Tibial artery (tissue), 4 donors: ENCODE data around the gene COL20A1.
A peak's percentile ranks its signal among the peaks of the same experiment; 100 is the strongest.

Experiments
- DNase-seq, 2 donors: peaks; one replicate each; pipeline ENCODE4 v3.0.0-alpha.2; 2019
- H3K27ac ChIP-seq, 2 donors: fragments of 200-600 bp; sonication (generic) in 1 of 2; 1 replicate in 1 of 2; 2 replicates in 1 of 2; pipeline ENCODE4 v1.5.1; 2018 to 2019; ENCODE audit warnings: mild to moderate bottlenecking in 1 of 2
- H3K27me3 ChIP-seq, 2 donors: fragments of 200-600 bp; sonication (generic) in 1 of 2; one replicate each; pipeline versions ENCODE4 v1.5.1 to v1.6.0; 2016 to 2019
- H3K36me3 ChIP-seq, 3 donors: fragments of 200-600 bp; sonication (generic) in 2 of 3; one replicate each; pipeline ENCODE4 v1.5.1; 2016 to 2019; ENCODE audit warnings: mild to moderate bottlenecking in 2 of 3
- H3K4me1 ChIP-seq, 4 donors: fragments of 200-600 bp; sonication (generic) in 2 of 4; 1 replicate in 3 of 4; 2 replicates in 1 of 4; pipeline ENCODE4 v1.5.1; 2016 to 2019
- H3K4me3 ChIP-seq, 2 donors: fragments of 200-600 bp; sonication (generic) in 1 of 2; 1 replicate in 1 of 2; 2 replicates in 1 of 2; pipeline ENCODE4 v1.5.1; 2018 to 2019; ENCODE audit warnings: mild to moderate bottlenecking in 2 of 2
- H3K9me3 ChIP-seq, 3 donors: fragments of 200-600 bp; sonication (generic) in 1 of 3; one replicate each; pipeline ENCODE4 v1.5.1; 2016 to 2019
- intact Hi-C: fragments of 100-400 bp; cut with DNase I; formaldehyde crosslinking; loops from one replicate; pipeline ENCODE4 v1.15.0; 2023; ENCODE audit warnings: low total_unique reads
- TF ChIP-seq, protein P1 (sequence below), 2 experiments: fragments of 200-600 bp in 1 of 2; fragments of 450-650 bp in 1 of 2; IDR thresholded peaks; one replicate each; pipeline ENCODE4 v1.5.1; 2017 to 2019; ENCODE audit warnings: antibody characterized with exemption in 2 of 2, mild to moderate bottlenecking in 1 of 2, moderate library complexity in 1 of 2

COL20A1 gene

DNA sequence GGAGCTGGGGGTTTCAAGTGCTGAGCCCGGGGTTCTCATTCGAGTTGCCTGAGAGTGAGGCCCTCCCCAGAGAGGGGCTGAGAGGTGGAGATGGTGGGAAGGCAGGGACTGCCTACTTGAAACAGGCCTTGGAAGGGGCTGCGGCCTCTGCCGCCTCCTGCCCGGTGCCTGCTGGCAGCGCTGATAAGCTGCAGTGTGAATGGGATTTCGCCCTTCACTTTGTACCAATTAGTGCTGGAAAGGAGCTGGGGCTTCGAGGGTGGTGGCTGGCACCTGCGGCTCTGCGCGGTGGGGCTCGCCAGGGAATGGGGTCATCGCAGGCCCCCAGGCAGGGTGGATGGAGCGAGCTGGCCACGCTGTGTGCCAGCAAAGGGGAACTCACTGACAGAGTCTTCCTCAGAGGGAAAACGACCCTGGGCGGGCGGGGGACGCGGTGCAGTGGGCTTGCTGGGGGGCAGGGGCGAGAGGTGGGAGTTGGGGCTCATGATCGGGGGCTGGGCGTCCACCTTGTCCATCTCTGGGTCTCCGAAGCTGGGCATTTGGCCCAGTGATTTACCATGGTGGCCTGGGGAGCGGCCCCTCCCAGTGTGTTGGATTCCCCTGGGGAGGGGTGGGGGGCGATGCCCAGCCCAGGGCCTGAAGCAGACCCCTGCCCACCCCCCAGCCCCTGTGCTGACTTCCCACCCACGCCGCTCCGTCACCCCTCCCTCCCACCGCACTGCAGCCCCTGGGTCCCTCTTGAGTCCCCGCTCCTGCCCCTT lies 22.9 kb downstream of the COL20A1 start:
- Histone ChIP-seq H3K4me3 (no peak overlapping the region), H3K27me3 (peaks cover 0 to 75% of the 10 kb centered on the region in 2 donors), H3K9me3 (no peaks in the 10 kb centered on the region), H3K27ac (no peak overlapping the region), H3K4me1 (no peaks in the 10 kb centered on the region), H3K36me3 (no peaks in the 10 kb centered on the region)
- TF ChIP-seq, protein P1, sequence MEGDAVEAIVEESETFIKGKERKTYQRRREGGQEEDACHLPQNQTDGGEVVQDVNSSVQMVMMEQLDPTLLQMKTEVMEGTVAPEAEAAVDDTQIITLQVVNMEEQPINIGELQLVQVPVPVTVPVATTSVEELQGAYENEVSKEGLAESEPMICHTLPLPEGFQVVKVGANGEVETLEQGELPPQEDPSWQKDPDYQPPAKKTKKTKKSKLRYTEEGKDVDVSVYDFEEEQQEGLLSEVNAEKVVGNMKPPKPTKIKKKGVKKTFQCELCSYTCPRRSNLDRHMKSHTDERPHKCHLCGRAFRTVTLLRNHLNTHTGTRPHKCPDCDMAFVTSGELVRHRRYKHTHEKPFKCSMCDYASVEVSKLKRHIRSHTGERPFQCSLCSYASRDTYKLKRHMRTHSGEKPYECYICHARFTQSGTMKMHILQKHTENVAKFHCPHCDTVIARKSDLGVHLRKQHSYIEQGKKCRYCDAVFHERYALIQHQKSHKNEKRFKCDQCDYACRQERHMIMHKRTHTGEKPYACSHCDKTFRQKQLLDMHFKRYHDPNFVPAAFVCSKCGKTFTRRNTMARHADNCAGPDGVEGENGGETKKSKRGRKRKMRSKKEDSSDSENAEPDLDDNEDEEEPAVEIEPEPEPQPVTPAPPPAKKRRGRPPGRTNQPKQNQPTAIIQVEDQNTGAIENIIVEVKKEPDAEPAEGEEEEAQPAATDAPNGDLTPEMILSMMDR (IDR thresholded peaks at IDR 0.05) = no peak
- intact Hi-C loops = no loop called here
- DNase-seq = peak; percentile 16 to 53

DNA sequence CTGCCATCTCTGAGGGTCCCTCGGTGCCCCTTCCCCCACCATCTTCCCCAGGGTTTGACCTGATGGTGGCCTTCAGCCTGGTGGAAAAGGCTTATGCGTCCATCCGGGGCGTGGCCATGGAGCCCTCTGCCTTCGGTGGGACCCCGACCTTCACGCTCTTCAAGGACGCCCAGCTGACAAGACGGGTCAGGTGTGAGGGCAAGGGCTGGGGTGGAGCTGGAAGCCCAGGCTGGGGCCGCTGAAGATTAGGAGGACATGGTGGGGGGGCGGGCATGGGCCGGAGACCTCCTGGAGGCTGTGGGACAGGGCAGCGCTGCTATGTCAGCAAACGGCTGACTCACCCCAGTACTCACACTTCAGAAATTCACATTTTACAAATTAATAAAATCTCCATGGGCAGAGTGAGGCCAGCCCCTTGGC lies 23.5 kb downstream of the COL20A1 start:
- Histone ChIP-seq H3K27ac (no peak overlapping the region), H3K4me1 (no peaks in the 10 kb centered on the region), H3K4me3 (no peak overlapping the region), H3K36me3 (no peaks in the 10 kb centered on the region), H3K27me3 (peaks cover 0 to 73% of the 10 kb centered on the region in 2 donors), H3K9me3 (no peaks in the 10 kb centered on the region)
- DNase-seq = peak; percentile 11 to 49
- TF ChIP-seq, protein P1 (IDR thresholded peaks at IDR 0.05) = no peak
- intact Hi-C loops = no loop called here

DNA sequence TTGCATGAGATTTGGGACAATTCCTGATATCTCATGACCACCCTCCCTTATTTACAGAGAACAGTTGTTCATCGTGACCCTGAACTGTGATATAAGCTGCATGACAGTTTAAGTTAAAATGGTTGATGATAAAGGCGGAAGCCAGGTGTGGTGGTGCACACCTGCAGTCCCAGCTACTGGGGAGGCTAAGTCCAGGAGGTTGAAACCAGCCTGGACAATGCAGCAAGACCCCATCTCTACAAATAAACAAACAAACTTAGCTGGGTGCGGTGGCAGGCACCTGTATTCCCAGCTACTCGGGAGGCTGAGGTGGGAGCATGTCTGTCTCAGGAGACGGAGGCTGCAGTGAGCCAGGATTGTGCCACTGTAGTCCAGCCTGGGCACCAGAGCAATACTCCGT lies 24.1 kb downstream of the COL20A1 start:
- Histone ChIP-seq H3K9me3 (no peaks in the 10 kb centered on the region), H3K4me1 (no peaks in the 10 kb centered on the region), H3K27ac (no peak overlapping the region), H3K4me3 (no peak overlapping the region), H3K36me3 (no peaks in the 10 kb centered on the region), H3K27me3 (peaks cover 0 to 73% of the 10 kb centered on the region in 2 donors)
- intact Hi-C loops = no loop called here
- no peak for DNase-seq
- TF ChIP-seq, protein P1 (IDR thresholded peaks at IDR 0.05) = no peak

GRCh38 chr20:63317601-63318291 lies 24.8 kb downstream of the COL20A1 start:
- Histone ChIP-seq H3K9me3 (no peaks in the 10 kb centered on the region), H3K4me3 (no peak overlapping the region), H3K36me3 (no peaks in the 10 kb centered on the region), H3K27ac (no peak overlapping the region), H3K4me1 (no peaks in the 10 kb centered on the region), H3K27me3 (peaks cover 0 to 78% of the 10 kb centered on the region in 2 donors)
- TF ChIP-seq, protein P1 (IDR thresholded peaks at IDR 0.05) = no peak
- peak; percentile 9 to 49 for DNase-seq
- intact Hi-C loops = no loop called here

GRCh38 chr20:63318391-63319163 lies 25.6 kb downstream of the COL20A1 start:
- peak; percentile 10 to 53 for DNase-seq
- intact Hi-C loops = no loop called here

More at GRCh38 chr20:63318391-63319163, 25.6 kb downstream of the COL20A1 start:
- no peaks in the 10 kb centered on the region for H3K36me3 ChIP-seq
- TF ChIP-seq, protein P1 (IDR thresholded peaks at IDR 0.05) = no peak
- no peaks in the 10 kb centered on the region for H3K4me1 ChIP-seq
- no peaks in the 10 kb centered on the region for H3K9me3 ChIP-seq
- no peak overlapping the region for H3K27ac ChIP-seq
- H3K27me3 ChIP-seq = peaks cover 0 to 78% of the 10 kb centered on the region in 2 donors
- H3K4me3 ChIP-seq = no peak overlapping the region
